Fibroblast of villous mesenchyme (primary cell): ENCODE results near the gene CC2D2A. TPM values are rescaled to one million over a fixed set of nuclear protein-coding genes. Genes with fewer than 3 reads are reported as not detected.

ENCODE experiments used
- DNase-seq: peaks from one replicate; pipeline ENCODE4 v3.0.0-alpha.2; 2010; ENCODE audit warnings: low read depth
- H3K4me3 ChIP-seq: 2 replicates; pipeline ENCODE4 v1.5.1; 2011; ENCODE audit warnings: low read depth, mild to moderate bottlenecking, low read length
- total RNA-seq: library from RNA; depleted of rRNA; stranded (reverse); fragments of >200 nt; gene quantifications from 2 replicates; pipeline ENCODE4 v1.2.3, GENCODE V29; 2012
- TF ChIP-seq, protein P1 (sequence below): IDR thresholded peaks from 2 replicates; pipeline ENCODE4 v1.5.1; 2012; ENCODE audit warnings: low read depth, mild to moderate bottlenecking, low read length; ENCODE audit not compliant: insufficient read depth

CC2D2A gene
- total RNA-seq, 1 donor = 23.7 TPM

- TF ChIP-seq, protein P1, sequence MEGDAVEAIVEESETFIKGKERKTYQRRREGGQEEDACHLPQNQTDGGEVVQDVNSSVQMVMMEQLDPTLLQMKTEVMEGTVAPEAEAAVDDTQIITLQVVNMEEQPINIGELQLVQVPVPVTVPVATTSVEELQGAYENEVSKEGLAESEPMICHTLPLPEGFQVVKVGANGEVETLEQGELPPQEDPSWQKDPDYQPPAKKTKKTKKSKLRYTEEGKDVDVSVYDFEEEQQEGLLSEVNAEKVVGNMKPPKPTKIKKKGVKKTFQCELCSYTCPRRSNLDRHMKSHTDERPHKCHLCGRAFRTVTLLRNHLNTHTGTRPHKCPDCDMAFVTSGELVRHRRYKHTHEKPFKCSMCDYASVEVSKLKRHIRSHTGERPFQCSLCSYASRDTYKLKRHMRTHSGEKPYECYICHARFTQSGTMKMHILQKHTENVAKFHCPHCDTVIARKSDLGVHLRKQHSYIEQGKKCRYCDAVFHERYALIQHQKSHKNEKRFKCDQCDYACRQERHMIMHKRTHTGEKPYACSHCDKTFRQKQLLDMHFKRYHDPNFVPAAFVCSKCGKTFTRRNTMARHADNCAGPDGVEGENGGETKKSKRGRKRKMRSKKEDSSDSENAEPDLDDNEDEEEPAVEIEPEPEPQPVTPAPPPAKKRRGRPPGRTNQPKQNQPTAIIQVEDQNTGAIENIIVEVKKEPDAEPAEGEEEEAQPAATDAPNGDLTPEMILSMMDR = no peak
- no peak for DNase-seq
- H3K4me3 ChIP-seq = no peak overlapping the region
Observed at GRCh38 chr4:15444276-15444675, 25.4 kb upstream of the CC2D2A start.

GRCh38 chr4:15444879-15445547 lies 24.7 kb upstream of the CC2D2A start:
- TF ChIP-seq, protein P1 = no peak
- DNase-seq = no peak
- no peak overlapping the region for H3K4me3 ChIP-seq

DNA sequence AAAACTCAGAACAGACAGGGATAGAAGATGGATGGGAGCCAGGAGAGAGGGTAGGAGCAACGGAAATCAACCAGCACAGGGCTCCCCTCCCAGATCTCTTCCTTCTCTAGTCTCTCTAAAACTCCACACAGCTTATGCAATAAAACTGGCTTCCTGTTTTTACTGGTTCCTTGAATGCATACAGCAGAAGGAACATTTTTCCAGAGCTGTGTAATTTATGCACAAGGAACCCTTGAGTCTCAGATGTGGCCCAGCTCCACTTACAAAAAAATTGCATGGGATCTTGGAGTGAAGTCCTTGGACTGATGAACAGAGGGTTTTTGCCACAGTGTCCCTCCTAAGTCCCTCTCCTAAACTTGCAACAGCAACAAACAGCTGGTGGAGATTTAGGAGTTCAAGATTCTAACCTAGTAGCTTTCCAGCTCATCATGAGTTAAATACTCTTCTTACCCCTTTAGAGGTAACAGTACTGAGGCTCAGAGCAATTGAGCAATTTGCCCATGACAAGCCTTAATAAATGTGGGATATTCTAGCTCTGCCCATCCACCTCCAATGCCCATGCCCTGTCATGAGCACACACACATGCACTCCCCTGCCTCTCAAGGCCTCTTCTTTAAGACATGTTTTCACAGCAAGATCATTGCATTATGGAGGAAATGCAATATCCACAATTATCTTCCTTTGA lies 18.4 kb upstream of the CC2D2A start:
- DNase-seq = peak; percentile 66
- TF ChIP-seq, protein P1 = no peak
- H3K4me3 ChIP-seq = no peak overlapping the region

- TF ChIP-seq, protein P1 = no peak
- peak; percentile 89 for DNase-seq
- no peak overlapping the region for H3K4me3 ChIP-seq
Observed at GRCh38 chr4:15451866-15452765, 17.6 kb upstream of the CC2D2A start.

GRCh38 chr4:15455290-15455689 lies 14.4 kb upstream of the CC2D2A start:
- peak; percentile 85 for DNase-seq
- TF ChIP-seq, protein P1 = no peak
- H3K4me3 ChIP-seq = no peak overlapping the region

DNA sequence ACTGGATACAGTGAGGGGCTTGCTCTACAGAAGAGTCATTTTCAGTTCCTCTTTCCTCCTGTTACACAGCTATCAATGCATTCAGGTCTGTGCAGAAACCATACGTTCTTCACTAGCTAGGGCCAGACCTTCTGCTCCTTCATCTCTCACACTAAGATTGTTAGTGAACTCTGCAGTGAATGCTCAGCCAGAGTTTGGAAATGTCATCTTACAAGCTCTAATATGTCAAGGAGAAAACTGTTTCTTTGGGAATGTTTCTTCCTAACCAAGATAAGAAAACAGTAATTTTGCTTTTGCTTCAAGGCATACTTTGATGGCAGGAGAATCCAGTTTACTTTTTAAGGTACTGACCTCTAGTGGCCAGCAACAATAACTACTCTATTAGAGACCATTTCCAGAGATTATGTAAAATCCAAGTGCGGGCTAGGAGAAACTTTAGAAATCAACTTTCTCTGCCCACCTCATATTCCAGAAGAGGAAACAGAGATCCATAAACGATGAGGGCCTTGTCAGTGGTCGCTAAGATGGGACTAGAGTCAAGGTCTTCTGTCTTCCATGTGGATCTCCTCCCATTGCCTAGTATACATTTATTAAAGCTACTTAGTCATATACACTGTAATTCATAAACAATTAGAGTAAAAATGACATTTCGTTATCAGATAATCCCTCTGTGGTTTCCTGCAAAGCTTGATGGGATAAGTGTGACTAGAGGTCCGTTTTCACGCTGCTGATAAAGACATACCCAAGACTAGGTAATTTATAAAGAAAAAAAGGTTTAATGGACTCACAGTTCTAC lies 12.1 kb upstream of the CC2D2A start:
- peak; percentile 85 for DNase-seq
- TF ChIP-seq, protein P1 = peak; percentile 77
- no peak overlapping the region for H3K4me3 ChIP-seq
